HG03196 (cell line): ENCODE results near the gene CCDC78.

Experiments used
- ATAC-seq: cut with Tn5 transposase; IDR thresholded peaks from one replicate; pipeline ENCODE4 v1.9.1; 2021; ENCODE audit not compliant: unreplicated experiment

CCDC78 gene

DNA sequence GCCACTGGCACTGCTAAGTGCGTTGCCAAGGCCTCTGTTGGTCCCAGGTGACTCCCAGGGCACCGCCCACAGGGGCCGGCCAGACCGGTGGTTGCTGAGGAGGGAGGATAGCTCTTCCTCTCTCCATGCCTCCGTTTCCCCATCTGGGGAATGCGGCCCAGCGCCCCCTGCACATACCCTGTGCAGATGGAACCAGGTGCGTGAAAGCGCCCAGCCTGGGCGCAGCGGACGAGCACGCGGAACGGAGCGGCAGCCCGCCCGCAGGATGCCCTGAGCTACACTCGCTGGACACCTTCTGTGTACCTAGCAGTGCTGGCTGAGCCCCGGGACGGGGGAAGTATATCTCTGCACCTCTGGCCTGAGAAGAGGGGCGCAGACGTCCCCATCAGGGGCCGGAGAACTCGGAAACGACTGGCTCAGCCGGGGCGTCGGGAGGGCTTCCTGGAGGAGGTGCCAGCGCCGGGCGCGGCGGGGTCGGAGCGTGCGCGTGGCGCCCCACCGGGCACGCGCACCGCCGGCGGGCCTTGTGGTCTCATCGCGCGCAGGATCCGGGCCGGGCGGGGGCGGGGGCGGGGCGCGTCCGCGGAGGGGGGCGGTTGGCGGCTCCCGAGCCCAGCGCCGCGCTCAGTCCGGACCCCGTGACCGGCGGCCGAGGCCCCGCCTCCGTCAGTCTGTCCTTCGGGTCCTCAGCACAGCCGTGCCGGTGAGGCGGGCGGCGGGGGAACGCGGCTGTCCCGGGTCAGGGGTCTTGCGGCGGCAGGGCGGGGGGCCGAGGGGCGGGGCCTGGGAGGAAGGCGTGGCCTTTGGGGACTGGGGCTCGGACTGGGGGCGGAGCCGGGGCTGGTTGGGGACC lies at the start of gene CCDC78, which contains the start of gene HAGHL:
Gene CCDC78, minus strand, starts transcription at position 6 of the 853 bp plus-strand sequence. CDS start 76 bp downstream, outside the sequence.
Gene HAGHL, plus strand, starts transcription at position 669 of the 853 bp plus-strand sequence. CDS start 404 bp downstream, outside the sequence.
- no peak for ATAC-seq

GRCh38 chr16:775236-775796 lies 49.1 kb upstream of the CCDC78 start:
- no peak for ATAC-seq

- ATAC-seq: no peak
Measured at GRCh38 chr16:774086-775001, 48.1 kb upstream of the CCDC78 start.

DNA sequence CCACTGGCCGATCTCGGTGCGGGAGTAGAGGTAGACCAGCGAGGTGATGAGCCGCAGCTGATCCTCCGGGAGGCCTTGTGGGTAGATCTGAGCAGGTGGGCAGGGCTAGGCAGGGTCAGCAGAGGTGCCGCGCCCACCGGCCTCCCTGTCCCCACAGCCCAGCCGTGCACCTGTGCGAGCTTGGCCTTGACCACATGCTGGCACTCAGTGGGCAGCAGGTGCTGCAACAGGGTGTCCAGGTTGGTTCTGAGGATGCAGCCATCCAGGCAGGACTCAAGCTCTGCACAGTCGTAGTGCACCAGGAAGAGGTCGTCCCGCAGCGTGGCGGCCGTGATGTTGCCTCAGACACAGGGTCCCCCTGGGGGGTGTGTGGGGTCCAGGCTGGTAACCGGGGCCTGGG lies 46.7 kb upstream of the CCDC78 start:
- ATAC-seq: no peak

DNA sequence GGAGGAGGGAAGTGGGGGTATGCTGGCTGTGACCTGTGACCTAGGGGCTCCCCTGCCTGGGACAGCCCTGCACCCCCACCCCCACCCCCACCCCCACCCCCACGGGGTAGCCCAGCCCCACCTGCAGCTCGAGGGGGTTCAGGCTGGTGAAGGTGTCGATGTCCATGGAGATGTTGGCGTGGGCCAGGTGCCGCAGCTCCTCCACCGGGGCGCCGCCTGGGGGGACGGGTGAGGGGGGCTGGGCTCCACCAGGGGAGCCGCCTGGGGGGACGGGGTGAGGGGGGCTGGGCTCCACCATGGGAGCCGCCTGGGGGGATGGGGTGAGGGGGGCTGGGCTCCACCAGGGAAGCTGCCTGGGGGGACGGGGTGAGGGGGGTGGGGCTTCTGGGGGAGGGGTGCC lies 44.2 kb upstream of the CCDC78 start:
- ATAC-seq: no peak

- ATAC-seq: no peak
Measured at GRCh38 chr16:769934-770333, 43.7 kb upstream of the CCDC78 start.

- ATAC-seq: no peak
Measured at GRCh38 chr16:769184-769784, 43.0 kb upstream of the CCDC78 start.

DNA sequence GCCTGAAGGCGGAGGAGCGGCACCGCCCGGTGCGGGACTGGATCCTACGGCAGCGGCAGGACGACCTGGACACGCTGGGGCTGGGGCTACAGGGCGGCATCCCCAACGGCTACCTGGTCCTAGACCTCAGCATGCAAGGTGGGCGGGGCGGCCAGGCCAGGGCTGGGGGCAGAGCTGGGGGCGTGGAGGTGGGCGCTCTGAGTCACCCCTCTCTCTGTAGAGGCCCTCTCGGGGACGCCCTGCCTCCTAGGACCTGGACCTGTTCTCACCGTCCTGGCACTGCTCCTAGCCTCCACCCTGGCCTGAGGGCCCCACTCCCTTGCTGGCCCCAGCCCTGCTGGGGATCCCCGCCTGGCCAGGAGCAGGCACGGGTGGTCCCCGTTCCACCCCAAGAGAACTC lies 42.2 kb upstream of the CCDC78 start:
- no peak for ATAC-seq

GRCh38 chr16:767743-768235 lies 41.5 kb upstream of the CCDC78 start:
- no peak for ATAC-seq

GRCh38 chr16:766820-767640 lies 40.8 kb upstream of the CCDC78 start:
- no peak for ATAC-seq

DNA sequence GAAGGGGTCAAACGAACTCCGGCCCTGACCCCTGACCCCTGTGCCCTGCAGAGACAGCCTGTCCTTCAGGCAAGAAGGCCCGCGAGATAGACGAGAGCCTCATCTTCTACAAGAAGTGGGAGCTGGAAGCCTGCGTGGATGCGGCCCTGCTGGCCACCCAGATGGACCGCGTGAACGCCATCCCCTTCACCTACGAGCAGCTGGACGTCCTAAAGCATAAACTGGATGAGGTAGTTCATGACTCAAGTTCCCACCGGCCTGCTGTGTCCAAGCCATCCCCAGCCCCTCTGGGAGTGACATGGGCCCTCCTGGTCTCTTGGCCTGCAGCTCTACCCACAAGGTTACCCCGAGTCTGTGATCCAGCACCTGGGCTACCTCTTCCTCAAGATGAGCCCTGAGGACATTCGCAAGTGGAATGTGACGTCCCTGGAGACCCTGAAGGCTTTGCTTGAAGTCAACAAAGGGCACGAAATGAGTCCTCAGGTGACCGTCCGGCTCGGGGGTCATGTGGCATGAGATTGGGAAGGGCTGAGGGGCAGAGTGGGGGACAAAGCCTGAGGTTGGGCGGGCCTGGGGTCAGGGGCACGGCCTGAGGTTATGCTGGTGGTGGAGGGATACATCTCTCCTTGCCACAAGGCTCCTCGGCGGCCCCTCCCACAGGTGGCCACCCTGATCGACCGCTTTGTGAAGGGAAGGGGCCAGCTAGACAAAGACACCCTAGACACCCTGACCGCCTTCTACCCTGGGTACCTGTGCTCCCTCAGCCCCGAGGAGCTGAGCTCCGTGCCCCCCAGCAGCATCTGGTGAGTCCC lies 40.0 kb upstream of the CCDC78 start:
- no peak for ATAC-seq

DNA sequence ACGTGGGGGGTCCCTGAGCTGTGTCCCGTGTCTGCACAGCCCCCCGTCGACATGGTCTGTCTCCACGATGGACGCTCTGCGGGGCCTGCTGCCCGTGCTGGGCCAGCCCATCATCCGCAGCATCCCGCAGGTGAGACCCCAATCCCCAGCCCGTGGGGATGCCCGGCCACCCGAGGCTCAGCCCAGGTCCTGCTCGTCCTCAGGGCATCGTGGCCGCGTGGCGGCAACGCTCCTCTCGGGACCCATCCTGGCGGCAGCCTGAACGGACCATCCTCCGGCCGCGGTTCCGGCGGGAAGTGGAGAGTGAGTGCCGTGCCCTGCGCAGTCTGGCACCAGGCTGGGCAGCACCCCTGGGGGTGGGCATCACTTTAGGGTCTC lies 39.2 kb upstream of the CCDC78 start:
- no peak for ATAC-seq

- no peak for ATAC-seq
Measured at GRCh38 chr16:764848-765487, 38.7 kb upstream of the CCDC78 start.

DNA sequence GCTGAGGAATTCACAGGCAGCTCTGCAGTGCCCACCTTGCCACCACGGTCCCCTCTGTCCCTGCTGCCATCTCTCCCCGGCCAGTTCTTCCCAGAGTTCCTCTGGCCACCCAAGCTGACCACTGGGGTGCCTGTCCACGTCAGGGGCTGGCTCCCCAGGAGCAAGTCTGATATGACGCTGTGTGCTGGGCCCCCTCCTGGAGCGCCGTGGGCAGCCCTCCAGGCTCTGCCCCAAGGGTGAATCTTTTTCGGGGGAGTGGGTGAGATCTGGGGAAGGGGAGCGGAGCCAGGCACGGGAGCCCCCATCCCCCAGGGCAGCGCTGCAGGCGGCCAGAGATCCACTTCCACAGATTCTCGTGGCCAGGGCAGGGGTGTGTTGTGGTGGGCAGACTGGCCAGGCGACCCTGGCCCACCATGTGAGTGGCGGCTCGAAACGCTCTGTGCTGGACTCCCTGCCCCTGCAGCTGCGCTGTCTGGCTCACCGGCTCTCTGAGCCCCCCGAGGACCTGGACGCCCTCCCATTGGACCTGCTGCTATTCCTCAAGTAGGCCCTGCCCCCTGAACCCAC lies 38.0 kb upstream of the CCDC78 start:
- ATAC-seq: no peak

DNA sequence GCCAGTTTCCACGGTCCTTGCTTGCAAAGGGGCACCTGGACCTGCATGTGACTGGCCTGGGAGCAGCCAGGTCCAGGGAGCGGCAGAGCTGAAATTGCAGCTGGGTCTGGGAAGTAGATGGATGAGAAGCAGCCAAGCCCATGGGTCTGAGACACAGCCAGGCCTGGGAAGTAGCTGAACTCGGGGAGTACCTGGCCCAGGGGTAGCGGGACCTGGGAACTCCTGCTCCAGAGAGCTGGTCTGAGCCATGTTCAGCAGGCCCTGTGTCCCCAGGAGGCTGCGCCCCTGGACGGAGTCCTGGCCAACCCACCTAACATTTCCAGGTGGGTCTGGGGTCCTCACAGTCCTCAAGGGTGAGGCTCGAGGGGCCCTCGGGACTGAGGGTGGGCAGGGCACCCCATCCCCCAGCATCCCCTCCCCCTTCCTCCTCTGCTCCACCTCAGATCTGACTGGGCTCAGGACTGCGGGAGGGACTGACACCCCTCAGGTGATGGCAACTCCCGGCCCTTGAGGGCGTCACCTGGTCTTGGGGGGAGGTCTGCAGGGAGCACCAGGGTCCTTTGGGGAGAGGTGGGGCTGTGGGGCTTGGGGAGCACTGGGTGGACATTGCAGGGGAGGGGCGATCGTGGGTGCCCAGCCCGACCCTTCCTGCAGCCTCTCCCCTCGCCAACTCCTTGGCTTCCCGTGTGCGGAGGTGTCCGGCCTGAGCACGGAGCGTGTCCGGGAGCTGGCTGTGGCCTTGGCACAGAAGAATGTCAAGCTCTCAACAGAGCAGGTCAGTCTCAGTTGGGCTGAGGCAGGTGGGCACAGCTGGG lies 37.3 kb upstream of the CCDC78 start:
- no peak for ATAC-seq

DNA sequence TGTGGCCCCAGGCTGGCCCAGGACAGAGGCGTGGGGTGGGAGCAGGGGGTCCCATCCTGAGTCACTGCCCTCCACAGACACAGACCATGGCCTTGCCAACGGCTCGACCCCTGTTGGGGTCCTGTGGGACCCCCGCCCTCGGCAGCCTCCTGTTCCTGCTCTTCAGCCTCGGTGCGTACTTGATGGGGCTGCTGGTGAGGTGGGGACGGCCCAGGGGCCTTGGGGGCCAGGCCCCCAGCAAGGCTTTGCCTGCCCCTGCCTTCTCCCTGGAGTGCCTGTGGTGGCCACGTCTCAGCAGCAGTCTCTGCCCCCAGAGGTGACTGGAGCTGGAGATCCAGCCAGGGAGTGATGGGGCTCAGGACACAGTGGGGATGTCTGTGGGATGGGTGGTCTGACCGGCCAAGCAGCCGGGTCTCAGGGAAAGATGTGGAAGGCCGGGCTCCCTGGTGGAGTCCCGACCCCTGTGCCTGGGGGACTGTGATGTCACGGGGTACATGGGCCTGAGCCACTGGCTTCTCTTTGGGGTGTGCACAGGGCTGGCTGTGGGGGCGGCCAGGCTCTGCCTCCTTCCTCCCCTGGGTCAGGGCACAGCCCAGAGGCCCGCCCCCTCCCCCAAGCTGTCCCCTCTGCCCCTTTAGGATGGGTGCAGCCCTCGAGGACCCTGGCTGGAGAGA lies 36.5 kb upstream of the CCDC78 start:
- ATAC-seq: no peak
